Naive thymus-derived CD4-positive, alpha-beta T cell (primary cell): ENCODE data around the gene DBNDD2. TPM values are rescaled to one million over a fixed set of nuclear protein-coding genes. Genes with fewer than 3 reads are reported as not detected.
A peak's percentile ranks its signal among the peaks of the same experiment; 100 is the strongest.

Source experiments
- ATAC-seq: fragments of 150-1000 bp; cut with Tn5 transposase; 2 replicates; pipeline ENCODE4 v1.10.0; 2021; ENCODE audit warnings: mild to moderate bottlenecking, moderate library complexity
- CTCF ChIA-PET: fragments of 350-600 bp; sonication (Branson Sonifier 250); formaldehyde crosslinking; loops from one replicate; lab custom pipeline; 2021; ENCODE audit warnings: antibody characterized with exemption; lab: Charles Lee
- POLR2A ChIA-PET: fragments of 350-600 bp; sonication (Branson Sonifier 250); formaldehyde crosslinking; loops from one replicate; lab custom pipeline; 2021; ENCODE audit warnings: antibody characterized with exemption, inconsistent platforms; lab: Charles Lee
- DNase-seq, 9 donors: peaks; one replicate each; pipeline versions ENCODE4 v3.0.0 to v3.0.0-alpha.2; 2020 to 2022; ENCODE audit warnings: mixed read lengths in 1 of 9
- H3K27ac ChIP-seq: one replicate; pipeline ENCODE4 v1.7.0; 2013; ENCODE audit warnings: mild to moderate bottlenecking, low read depth, low read length, moderate library complexity
- H3K27me3 ChIP-seq, 2 donors: one replicate each; pipeline ENCODE4 v1.7.0; 2013; ENCODE audit warnings: low read length in 2 of 2, mild to moderate bottlenecking in 2 of 2, moderate library complexity in 2 of 2; ENCODE audit not compliant: control insufficient read depth in 2 of 2, insufficient read depth in 2 of 2
- H3K36me3 ChIP-seq, 3 experiments: 1 replicate in 2 of 3; 2 replicates in 1 of 3; pipeline ENCODE4 v1.7.0; 2013; ENCODE audit warnings: low read length in 3 of 3, mild to moderate bottlenecking in 3 of 3, moderate library complexity in 1 of 3; ENCODE audit not compliant: insufficient read depth in 3 of 3, control insufficient read depth in 2 of 3
- H3K4me1 ChIP-seq, 2 donors: one replicate each; pipeline ENCODE4 v1.7.0; 2013; ENCODE audit warnings: low read length in 2 of 2, mild to moderate bottlenecking in 2 of 2, moderate library complexity in 1 of 2; ENCODE audit not compliant: control insufficient read depth in 2 of 2, insufficient read depth in 2 of 2
- H3K4me3 ChIP-seq: 2 replicates; pipeline ENCODE4 v1.7.0; 2013; ENCODE audit warnings: mild to moderate bottlenecking, low read length
- H3K9me3 ChIP-seq, 3 experiments: 1 replicate in 2 of 3; 2 replicates in 1 of 3; pipeline ENCODE4 v1.7.0; 2013; ENCODE audit warnings: low read length in 3 of 3; ENCODE audit not compliant: control insufficient read depth in 2 of 3
- H3K27ac Mint-ChIP-seq, 9 donors: one replicate each; pipeline ENCODE4 v1.8.0; 2020 to 2022; ENCODE audit warnings: mixed read lengths in 9 of 9, mild to moderate bottlenecking in 8 of 9, moderate library complexity in 5 of 9, inconsistent platforms in 2 of 9
- H3K27me3 Mint-ChIP-seq, 5 donors: one replicate each; pipeline ENCODE4 v1.8.0; 2021 to 2022; ENCODE audit warnings: mixed read lengths in 5 of 5, mild to moderate bottlenecking in 1 of 5
- H3K36me3 Mint-ChIP-seq, 5 donors: one replicate each; pipeline ENCODE4 v1.8.0; 2020 to 2022; ENCODE audit warnings: mixed read lengths in 5 of 5, mild to moderate bottlenecking in 3 of 5, inconsistent platforms in 1 of 5
- H3K4me1 Mint-ChIP-seq, 7 donors: one replicate each; pipeline ENCODE4 v1.8.0; 2020 to 2022; ENCODE audit warnings: mixed read lengths in 7 of 7, mild to moderate bottlenecking in 3 of 7, inconsistent platforms in 1 of 7
- H3K4me3 Mint-ChIP-seq, 10 donors: one replicate each; pipeline ENCODE4 v1.8.0; 2020 to 2022; ENCODE audit warnings: mild to moderate bottlenecking in 10 of 10, mixed read lengths in 10 of 10, moderate library complexity in 6 of 10, inconsistent platforms in 2 of 10
- H3K9me3 Mint-ChIP-seq, 11 donors: one replicate each; pipeline ENCODE4 v1.8.0; 2020 to 2022; ENCODE audit warnings: mixed read lengths in 11 of 11, mild to moderate bottlenecking in 4 of 11, inconsistent platforms in 1 of 11, moderate library complexity in 1 of 11
- intact Hi-C, 2 donors: fragments of 100-400 bp; cut with micrococcal nuclease; formaldehyde crosslinking; loops; one replicate each; pipeline ENCODE4 v1.15.1; 2023
- polyA plus RNA-seq, 2 donors: library from polyadenylated mRNA; unstranded; fragments of 300-500 nt; fragmentation: Illumina TruSeq; gene quantifications; one replicate each; pipeline ENCODE4 v1.2.3, GENCODE V29; 2021
- total RNA-seq, 6 experiments: library from RNA in 5 of 6; stranded (reverse) in 5 of 6; gene quantifications; 1 replicate in 5 of 6; 2 replicates in 1 of 6; pipeline ENCODE4 v1.2.3 and lab custom pipeline; 2021 to 2026

Gene DBNDD2
- total and polyA plus RNA-seq, 7 experiments from 2014 or later = 12.2 to 22.9 (median 16.3) TPM

- H3K27ac Mint-ChIP-seq = no peak overlapping the region
- peaks cover 0 to 3% (median 0%) of the 10 kb centered on the region in 3 experiments for H3K36me3 ChIP-seq
- H3K36me3 Mint-ChIP-seq = peaks cover 0 to 15% (median 4%) of the 10 kb centered on the region in 5 donors
- ChIA-PET CTCF (interaction anchor here (7.7 kb wide), 1 partner anchor 71 kb away, joined by 146 read pairs; the partner anchor contains the start of gene SYS1), POLR2A (no interaction called here)
- no peak overlapping the region for H3K27ac ChIP-seq
- H3K27me3 ChIP-seq = no peaks in the 10 kb centered on the region
- no peak overlapping the region for H3K4me3 Mint-ChIP-seq
- no peaks in the 10 kb centered on the region for H3K9me3 Mint-ChIP-seq
- DNase-seq (no peak), ATAC-seq (no peak)
- no peak overlapping the region for H3K4me3 ChIP-seq
- H3K4me1 ChIP-seq = peaks cover 5 to 11% of the 10 kb centered on the region in 2 donors
- intact Hi-C loops = no loop called here
- no peaks in the 10 kb centered on the region for H3K9me3 ChIP-seq
- no peaks in the 10 kb centered on the region for H3K27me3 Mint-ChIP-seq
- H3K4me1 Mint-ChIP-seq = peaks cover 0 to 28% (median 14%) of the 10 kb centered on the region in 7 donors
Observed at GRCh38 chr20:45433976-45434375, 25.9 kb downstream of the DBNDD2 start.

GRCh38 chr20:45436732-45437485, 28.8 kb downstream of the DBNDD2 start:
- Mint-ChIP-seq H3K4me1 (peaks cover 0 to 23% (median 14%) of the 10 kb centered on the region in 7 donors), H3K4me3 (peak overlapping the region; percentile 71 to 86 (median 81)), H3K27me3 (no peaks in the 10 kb centered on the region), H3K36me3 (peaks cover 0 to 12% (median 0%) of the 10 kb centered on the region in 5 donors), H3K9me3 (no peaks in the 10 kb centered on the region), H3K27ac (peak overlapping the region in 6 of 9 donors; percentile 31 to 84 (median 64))
- no peaks in the 10 kb centered on the region for H3K9me3 ChIP-seq
- peak; percentile 100 for ATAC-seq
- CTCF ChIA-PET = interaction anchor here (0.5 to 7.7 kb wide), 16 partner anchors 14 to 344 kb away, joined by 3 to 146 read pairs (median 5); partner anchors contain the start of genes DBNDD2, PIGT, SYS1 and TP53TG5
- H3K4me1 ChIP-seq = peaks cover 5 to 11% of the 10 kb centered on the region in 2 donors
- peak overlapping the region; percentile 65 for H3K4me3 ChIP-seq
- no peaks in the 10 kb centered on the region for H3K36me3 ChIP-seq
- DNase-seq = peak; percentile 70 to 89 (median 80)
- no peaks in the 10 kb centered on the region for H3K27me3 ChIP-seq
- intact Hi-C loops = loop anchor here (1.0 to 2.0 kb wide), 7 partner anchors 20 to 334 kb away; partner anchors contain the start of genes PIGT (in 2 of the 2) and SYS1 (in 2 of the 2)
- POLR2A ChIA-PET = interaction anchor here (0.5 to 2.9 kb wide), 11 partner anchors 18 to 937 kb away, joined by 3 to 55 read pairs (median 5); partner anchors contain the start of genes PIGT and SYS1
- H3K27ac ChIP-seq = peak overlapping the region; percentile 50

GRCh38 chr20:45440424-45440823, 32.3 kb downstream of the DBNDD2 start:
- peaks cover 13 to 36% (median 28%) of the 10 kb centered on the region in 7 donors for H3K4me1 Mint-ChIP-seq
- Histone ChIP-seq H3K27ac (no peak overlapping the region), H3K9me3 (no peaks in the 10 kb centered on the region), H3K4me3 (no peak overlapping the region), H3K36me3 (no peaks in the 10 kb centered on the region), H3K27me3 (no peaks in the 10 kb centered on the region), H3K4me1 (peaks cover 19 to 20% of the 10 kb centered on the region in 2 donors)
- CTCF ChIA-PET = interaction anchor here (0.6 to 7.7 kb wide), 3 partner anchors 66 to 1061 kb away, joined by 3 to 146 read pairs (median 114); partner anchors contain the start of gene SYS1
- intact Hi-C loops = no loop called here
- no peaks in the 10 kb centered on the region for H3K9me3 Mint-ChIP-seq
- no peaks in the 10 kb centered on the region for H3K36me3 Mint-ChIP-seq
- H3K27me3 Mint-ChIP-seq = peaks cover 0 to 16% (median 5%) of the 10 kb centered on the region in 5 donors
- ATAC-seq = no peak
- no peak overlapping the region for H3K4me3 Mint-ChIP-seq
- POLR2A ChIA-PET = interaction anchor here (0.9 to 1.0 kb wide), 2 partner anchors 72 to 78 kb away, joined by 3 to 7 read pairs; partner anchors contain the start of gene SYS1
- DNase-seq = no peak
- no peak overlapping the region for H3K27ac Mint-ChIP-seq

GRCh38 chr20:45440891-45441685, 33.0 kb downstream of the DBNDD2 start:
- Mint-ChIP-seq H3K27ac (peak overlapping the region in 1 of 9 donors; percentile 70), H3K4me3 (no peak overlapping the region), H3K9me3 (no peaks in the 10 kb centered on the region), H3K36me3 (no peaks in the 10 kb centered on the region), H3K27me3 (peaks cover 0 to 22% (median 6%) of the 10 kb centered on the region in 5 donors), H3K4me1 (peaks cover 13 to 40% (median 31%) of the 10 kb centered on the region in 7 donors)
- no peaks in the 10 kb centered on the region for H3K36me3 ChIP-seq
- DNase-seq = no peak
- intact Hi-C loops = no loop called here
- ChIA-PET CTCF (interaction anchor here (5.8 to 7.7 kb wide), 2 partner anchors 67 to 78 kb away, joined by 114 to 146 read pairs; partner anchors contain the start of gene SYS1), POLR2A (no interaction called here)
- no peak overlapping the region for H3K4me3 ChIP-seq
- no peak for ATAC-seq
- H3K27me3 ChIP-seq = no peaks in the 10 kb centered on the region
- H3K9me3 ChIP-seq = no peaks in the 10 kb centered on the region
- H3K4me1 ChIP-seq = peaks cover 19 to 20% of the 10 kb centered on the region in 2 donors
- H3K27ac ChIP-seq = no peak overlapping the region

GRCh38 chr20:45441746-45442145, 33.7 kb downstream of the DBNDD2 start:
- ATAC-seq (no peak), DNase-seq (no peak)
- no peaks in the 10 kb centered on the region for H3K36me3 Mint-ChIP-seq
- no peaks in the 10 kb centered on the region for H3K9me3 ChIP-seq
- no peak overlapping the region for H3K4me3 Mint-ChIP-seq
- H3K9me3 Mint-ChIP-seq = no peaks in the 10 kb centered on the region
- intact Hi-C loops = no loop called here
- H3K4me1 ChIP-seq = peaks cover 14 to 17% of the 10 kb centered on the region in 2 donors
- peaks cover 0 to 28% (median 6%) of the 10 kb centered on the region in 5 donors for H3K27me3 Mint-ChIP-seq
- no peaks in the 10 kb centered on the region for H3K27me3 ChIP-seq
- no peak overlapping the region for H3K27ac Mint-ChIP-seq
- ChIA-PET CTCF (no interaction called here), POLR2A (interaction anchor here (0.6 kb wide), 1 partner anchor 21 kb away, joined by 3 read pairs; no protein-coding TSS in a partner anchor)
- no peak overlapping the region for H3K27ac ChIP-seq
- no peak overlapping the region for H3K4me3 ChIP-seq
- no peaks in the 10 kb centered on the region for H3K36me3 ChIP-seq
- peaks cover 13 to 39% (median 29%) of the 10 kb centered on the region in 7 donors for H3K4me1 Mint-ChIP-seq

GRCh38 chr20:45444050-45444449, 36.0 kb downstream of the DBNDD2 start:
- no peaks in the 10 kb centered on the region for H3K9me3 Mint-ChIP-seq
- POLR2A ChIA-PET = interaction anchor here (3.1 kb wide), 1 partner anchor 81 kb away, joined by 10 read pairs; the partner anchor contains the start of gene SYS1

More at GRCh38 chr20:45444050-45444449, 36.0 kb downstream of the DBNDD2 start:
- H3K27ac Mint-ChIP-seq = no peak overlapping the region
- peaks cover 13 to 36% (median 27%) of the 10 kb centered on the region in 7 donors for H3K4me1 Mint-ChIP-seq
- Histone ChIP-seq H3K36me3 (no peaks in the 10 kb centered on the region), H3K4me1 (peaks cover 9 to 14% of the 10 kb centered on the region in 2 donors), H3K4me3 (no peak overlapping the region), H3K27me3 (peaks cover 0 to 4% of the 10 kb centered on the region in 2 donors), H3K27ac (no peak overlapping the region), H3K9me3 (no peaks in the 10 kb centered on the region)
- CTCF ChIA-PET = interaction anchor here (1.2 kb wide), 1 partner anchor 82 kb away, joined by 4 read pairs; the partner anchor contains the start of gene SYS1
- peak overlapping the region in 5 of 10 donors; percentile 3 to 48 (median 15) for H3K4me3 Mint-ChIP-seq
- intact Hi-C loops = no loop called here
- peaks cover 0 to 35% (median 6%) of the 10 kb centered on the region in 5 donors for H3K27me3 Mint-ChIP-seq
- ATAC-seq (peak; percentile 82), DNase-seq (peak in 6 of 9 donors; percentile 31 to 62 (median 44))
- H3K36me3 Mint-ChIP-seq = peaks cover 0 to 14% (median 4%) of the 10 kb centered on the region in 5 donors
